HEK293 (cell line): ENCODE data around the gene CCL28.

ENCODE experiments used
- CTCF ChIA-PET: fragments of 350-600 bp; formaldehyde crosslinking; extraction: SDS; loops from one replicate; lab custom pipeline; 2021; ENCODE audit warnings: antibody characterized with exemption; lab: Yijun Ruan, JAX
- POLR2A ChIA-PET: fragments of 300-600 bp; formaldehyde crosslinking; extraction: SDS; loops from one replicate; lab custom pipeline; 2020; ENCODE audit warnings: antibody characterized with exemption, inconsistent platforms; lab: Yijun Ruan, JAX
- H3K27ac ChIP-seq: fragments of 200-500 bp; sonication (Bioruptor generic); 2 replicates; pipeline ENCODE4 v1.5.1; 2014; ENCODE audit warnings: low read depth, low read length, control low read depth, inconsistent platforms; ENCODE audit errors: extremely low read depth
- H3K36me3 ChIP-seq, 2 experiments: fragments of 200-500 bp in 1 of 2; sonication (Bioruptor generic) in 1 of 2; 1 replicate in 1 of 2; 2 replicates in 1 of 2; pipeline ENCODE4 v1.5.1; 2014 to 2017; ENCODE audit warnings: inconsistent platforms in 2 of 2, low read length in 2 of 2; ENCODE audit not compliant: control insufficient read depth in 2 of 2, insufficient read depth in 1 of 2
- H3K4me1 ChIP-seq: fragments of 200-500 bp; sonication (Bioruptor generic); 2 replicates; pipeline ENCODE4 v1.5.1; 2014; ENCODE audit warnings: mild to moderate bottlenecking, low read length, inconsistent platforms; ENCODE audit not compliant: control insufficient read depth, insufficient read depth
- H3K4me3 ChIP-seq: 2 replicates; pipeline ENCODE4 v1.5.1; 2011; ENCODE audit warnings: low read depth, mild to moderate bottlenecking, control low read depth, low read length, moderate library complexity
- H3K9me3 ChIP-seq: fragments of 200-500 bp; sonication (Bioruptor generic); 2 replicates; pipeline ENCODE4 v1.5.1; 2014; ENCODE audit warnings: low read depth, low read length, inconsistent platforms; ENCODE audit not compliant: control insufficient read depth, insufficient read depth
- ELK4 ChIP-seq: IDR thresholded peaks from 2 replicates; pipeline ENCODE4 v1.6.1; 2011; ENCODE audit warnings: mild to moderate bottlenecking, low read depth, low read length, borderline replicate concordance
- FEZF1 ChIP-seq: fragments of 450-650 bp; formaldehyde crosslinking; IDR thresholded peaks from 2 replicates; pipeline ENCODE4 v1.5.1; 2016; ENCODE audit warnings: missing biosample characterization, missing genetic modification characterization
- SP2 ChIP-seq: fragments of 450-650 bp; formaldehyde crosslinking; IDR thresholded peaks from 2 replicates; pipeline ENCODE4 v1.5.1; 2016; ENCODE audit warnings: missing biosample characterization, missing genetic modification characterization
- YY2 ChIP-seq: fragments of 450-650 bp; formaldehyde crosslinking; IDR thresholded peaks from 2 replicates; pipeline ENCODE4 v1.5.1; 2016; ENCODE audit warnings: missing biosample characterization, missing genetic modification characterization
- ZBTB20 ChIP-seq: fragments of 450-650 bp; formaldehyde crosslinking; IDR thresholded peaks from 2 replicates; pipeline ENCODE4 v1.5.1; 2016; ENCODE audit warnings: missing biosample characterization, missing genetic modification characterization
- ZBTB21 ChIP-seq: fragments of 450-650 bp; formaldehyde crosslinking; IDR thresholded peaks from 2 replicates; pipeline ENCODE4 v1.5.1; 2017; ENCODE audit warnings: missing biosample characterization, missing genetic modification characterization
- ZBTB8A ChIP-seq: fragments of 450-650 bp; formaldehyde crosslinking; IDR thresholded peaks from 2 replicates; pipeline ENCODE4 v1.5.1; 2016; ENCODE audit warnings: missing biosample characterization, missing genetic modification characterization
- ZFP3 ChIP-seq: fragments of 450-650 bp; formaldehyde crosslinking; IDR thresholded peaks from 2 replicates; pipeline ENCODE4 v1.5.1; 2016; ENCODE audit warnings: low read depth, missing biosample characterization, missing genetic modification characterization
- ZNF121 ChIP-seq: fragments of 450-650 bp; formaldehyde crosslinking; IDR thresholded peaks from 2 replicates; pipeline ENCODE4 v1.5.1; 2016; ENCODE audit warnings: missing biosample characterization, missing genetic modification characterization
- ZNF157 ChIP-seq: fragments of 450-650 bp; formaldehyde crosslinking; IDR thresholded peaks from 2 replicates; pipeline ENCODE4 v1.5.1; 2016; ENCODE audit warnings: missing biosample characterization, missing genetic modification characterization
- ZNF169 ChIP-seq: fragments of 450-650 bp; formaldehyde crosslinking; IDR thresholded peaks from 2 replicates; pipeline ENCODE4 v1.5.1; 2016; ENCODE audit warnings: missing biosample characterization, missing genetic modification characterization
- ZNF202 ChIP-seq: fragments of 450-650 bp; formaldehyde crosslinking; IDR thresholded peaks from 2 replicates; pipeline ENCODE4 v1.5.1; 2016; ENCODE audit warnings: missing biosample characterization, missing genetic modification characterization, borderline replicate concordance
- ZNF341 ChIP-seq: fragments of 450-650 bp; formaldehyde crosslinking; IDR thresholded peaks from 2 replicates; pipeline ENCODE4; 2016; ENCODE audit warnings: low read depth, missing biosample characterization, missing genetic modification characterization
- ZNF394 ChIP-seq: fragments of 450-650 bp; formaldehyde crosslinking; IDR thresholded peaks from 2 replicates; pipeline ENCODE4 v1.5.1; 2016; ENCODE audit warnings: missing biosample characterization, missing genetic modification characterization, mild to moderate bottlenecking, moderate library complexity, borderline replicate concordance
- ZNF423 ChIP-seq: fragments of 450-650 bp; formaldehyde crosslinking; IDR thresholded peaks from 2 replicates; pipeline ENCODE4 v1.5.1; 2016; ENCODE audit warnings: missing biosample characterization, missing genetic modification characterization
- ZNF426 ChIP-seq: fragments of 450-650 bp; formaldehyde crosslinking; IDR thresholded peaks from 2 replicates; pipeline ENCODE4 v1.5.1; 2017; ENCODE audit warnings: missing biosample characterization, missing genetic modification characterization, mild to moderate bottlenecking, inconsistent platforms, moderate library complexity
- ZNF600 ChIP-seq: fragments of 450-650 bp; formaldehyde crosslinking; IDR thresholded peaks from 2 replicates; pipeline ENCODE4 v1.5.1; 2016; ENCODE audit warnings: missing biosample characterization, missing genetic modification characterization
- ZNF654 ChIP-seq: fragments of 450-650 bp; formaldehyde crosslinking; IDR thresholded peaks from 2 replicates; pipeline ENCODE4 v1.5.1; 2016; ENCODE audit warnings: low read depth, missing biosample characterization, missing genetic modification characterization
- ZNF658 ChIP-seq: fragments of 450-650 bp; formaldehyde crosslinking; IDR thresholded peaks from 2 replicates; pipeline ENCODE4; 2016; ENCODE audit warnings: missing biosample characterization, missing genetic modification characterization
- ZNF76 ChIP-seq: fragments of 450-650 bp; formaldehyde crosslinking; IDR thresholded peaks from 2 replicates; pipeline ENCODE4; 2016; ENCODE audit warnings: low read depth, missing biosample characterization, missing genetic modification characterization, borderline replicate concordance
- ZNF777 ChIP-seq: fragments of 450-650 bp; formaldehyde crosslinking; IDR thresholded peaks from 2 replicates; pipeline ENCODE4 v1.5.1; 2017; ENCODE audit warnings: missing biosample characterization, missing genetic modification characterization, borderline replicate concordance
- ZNF791 ChIP-seq: fragments of 450-650 bp; formaldehyde crosslinking; IDR thresholded peaks from 2 replicates; pipeline ENCODE4 v1.5.1; 2016; ENCODE audit warnings: missing biosample characterization, missing genetic modification characterization
- TF ChIP-seq, protein P1 (sequence below): fragments of 450-650 bp; formaldehyde crosslinking; IDR thresholded peaks from 2 replicates; pipeline ENCODE4 v1.5.1; 2017; ENCODE audit warnings: missing biosample characterization, missing genetic modification characterization

Gene CCL28

GRCh38 chr5:43386960-43387362 lies 25.2 kb downstream of the CCL28 start:
- Histone ChIP-seq H3K36me3 (no peaks in the 10 kb centered on the region), H3K27ac (no peak overlapping the region), H3K4me1 (no peaks in the 10 kb centered on the region), H3K9me3 (no peaks in the 10 kb centered on the region), H3K4me3 (no peak overlapping the region)
- CTCF ChIA-PET, result interaction anchor here (0.6 to 7.0 kb wide), 9 partner anchors 12 to 475 kb away, joined by 3 to 63 read pairs (median 4); partner anchors contain the start of gene TMEM267
- TF ChIP-seq ZNF791 (tag by site-specific recombination) (no peak), ZNF76 (tag by site-specific recombination) (no peak), ELK4 (no peak), ZNF121 (tag by site-specific recombination) (no peak), ZNF654 (tag by site-specific recombination) (no peak), SP2 (tag by site-specific recombination) (no peak), ZNF394 (no peak), ZNF169 (tag by site-specific recombination) (no peak), ZNF157 (tag by site-specific recombination) (no peak)
- POLR2A ChIA-PET, result interaction anchor here (0.6 to 1.3 kb wide), 3 partner anchors 38 to 97 kb away, joined by 3 to 9 read pairs (median 4); partner anchors contain the start of genes HMGCS1 and TMEM267

- Histone ChIP-seq H3K4me3 (no peak overlapping the region), H3K9me3 (no peaks in the 10 kb centered on the region)
- POLR2A ChIA-PET, result no interaction called here
- TF ChIP-seq ZNF76 (tag by site-specific recombination) (no peak), ZNF202 (tag by site-specific recombination) (no peak), ZBTB8A (no peak), ZNF423 (tag by site-specific recombination) (no peak), ZNF600 (tag by site-specific recombination) (no peak), ZFP3 (tag by site-specific recombination) (no peak), ZNF426 (no peak), ZBTB21 (no peak), YY2 (no peak), FEZF1 (tag by site-specific recombination) (no peak), ZNF777 (no peak), ZNF658 (tag by site-specific recombination) (no peak), ZNF341 (no peak), ZBTB20 (tag by site-specific recombination) (no peak)
- TF ChIP-seq, protein P1, sequence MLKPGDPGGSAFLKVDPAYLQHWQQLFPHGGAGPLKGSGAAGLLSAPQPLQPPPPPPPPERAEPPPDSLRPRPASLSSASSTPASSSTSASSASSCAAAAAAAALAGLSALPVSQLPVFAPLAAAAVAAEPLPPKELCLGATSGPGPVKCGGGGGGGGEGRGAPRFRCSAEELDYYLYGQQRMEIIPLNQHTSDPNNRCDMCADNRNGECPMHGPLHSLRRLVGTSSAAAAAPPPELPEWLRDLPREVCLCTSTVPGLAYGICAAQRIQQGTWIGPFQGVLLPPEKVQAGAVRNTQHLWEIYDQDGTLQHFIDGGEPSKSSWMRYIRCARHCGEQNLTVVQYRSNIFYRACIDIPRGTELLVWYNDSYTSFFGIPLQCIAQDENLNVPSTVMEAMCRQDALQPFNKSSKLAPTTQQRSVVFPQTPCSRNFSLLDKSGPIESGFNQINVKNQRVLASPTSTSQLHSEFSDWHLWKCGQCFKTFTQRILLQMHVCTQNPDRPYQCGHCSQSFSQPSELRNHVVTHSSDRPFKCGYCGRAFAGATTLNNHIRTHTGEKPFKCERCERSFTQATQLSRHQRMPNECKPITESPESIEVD (tag by site-specific recombination), result no peak
- TF ChIP-seq, all 188 proteins: peak for 0
- H3K36me3 ChIP-seq, result no peaks in the 10 kb centered on the region
- H3K27ac ChIP-seq, result no peak overlapping the region
- no peaks in the 10 kb centered on the region for H3K4me1 ChIP-seq
- CTCF ChIA-PET, result interaction anchor here (1.5 kb wide), 1 partner anchor 13 kb away, joined by 10 read pairs; no protein-coding TSS in a partner anchor
Observed at GRCh38 chr5:43376496-43377140, 35.6 kb downstream of the CCL28 start.
